Epidermal melanocyte (primary cell): ENCODE results near the gene AGBL1.

Experiments used
- DNase-seq: peaks from one replicate; pipeline ENCODE4 v3.0.0; 2011; ENCODE audit warnings: low spot score; ENCODE audit not compliant: insufficient read length

The AGBL1 gene

DNA sequence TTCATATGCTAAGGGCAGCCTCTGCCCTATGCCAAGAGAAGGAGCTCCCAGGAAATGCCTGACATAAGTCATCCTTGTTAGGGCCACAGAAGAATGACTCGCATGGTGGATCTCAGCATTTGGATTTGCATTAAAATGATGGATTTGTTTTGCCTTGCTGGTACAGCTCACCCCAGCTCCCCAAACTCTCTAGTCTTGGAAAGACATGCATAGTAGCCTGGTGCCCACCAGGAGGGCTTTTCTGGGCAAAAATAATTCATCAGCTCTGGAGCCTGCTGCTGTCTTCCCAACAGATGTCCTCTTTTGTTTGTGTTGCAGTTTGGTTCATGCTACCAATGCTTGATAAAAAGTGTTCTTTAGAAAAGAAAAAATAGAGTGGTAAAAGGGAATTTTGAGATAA is 833.0 kb downstream of the AGBL1 start:
- no peak for DNase-seq

DNA sequence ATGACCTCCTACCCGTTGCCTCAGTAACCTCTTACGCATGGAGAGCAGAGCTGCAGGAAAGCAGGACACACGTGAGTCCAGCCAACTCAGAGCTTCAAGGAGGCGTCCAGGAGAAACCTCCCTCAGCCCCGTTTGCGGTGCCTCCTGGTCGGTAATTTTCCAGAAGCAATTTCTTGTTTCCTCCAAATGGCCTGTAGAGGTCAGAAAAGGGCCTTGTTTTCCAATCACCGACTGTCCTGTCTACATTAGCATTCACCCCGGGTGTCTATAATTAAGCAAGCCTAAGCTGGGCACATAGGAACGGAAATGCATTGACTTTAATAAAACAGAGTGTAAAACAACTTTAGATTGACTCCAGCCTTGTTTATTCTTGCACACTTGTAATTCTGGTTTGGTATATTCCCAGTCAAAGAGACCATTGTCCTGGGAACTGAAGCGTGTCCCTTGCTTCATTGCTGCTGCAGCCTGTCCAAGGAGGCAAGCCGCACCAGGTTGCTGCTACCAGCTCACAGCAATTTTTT is 836.2 kb downstream of the AGBL1 start:
- DNase-seq, result peak; percentile 53

GRCh38 chr15:86916671-86917360 is 837.1 kb downstream of the AGBL1 start:
- DNase-seq, result peak; percentile 26

GRCh38 chr15:86917361-86917671 is 837.6 kb downstream of the AGBL1 start:
- no peak for DNase-seq

DNA sequence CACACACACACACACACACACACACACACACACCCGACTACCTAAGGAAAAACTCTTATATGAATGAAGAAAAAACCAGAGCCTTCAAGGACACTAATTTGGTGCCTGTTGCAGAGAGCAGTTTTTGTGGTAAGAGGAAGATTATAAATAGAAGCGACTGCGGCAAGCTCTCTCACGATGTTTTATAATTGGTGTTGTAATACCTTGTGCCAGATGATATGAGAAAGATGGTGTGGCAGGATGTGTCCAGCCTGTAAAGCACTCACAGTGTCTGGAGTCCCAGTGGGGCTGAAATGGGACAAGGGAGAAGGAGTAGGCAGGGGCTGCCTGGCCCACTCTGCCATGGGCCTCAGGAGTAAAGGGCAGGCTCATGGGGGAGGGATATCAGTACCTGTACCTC is 839.9 kb downstream of the AGBL1 start:
- no peak for DNase-seq

GRCh38 chr15:86929461-86929860 is 849.8 kb downstream of the AGBL1 start:
- no peak for DNase-seq

- DNase-seq, result no peak
Measured at GRCh38 chr15:86932456-86932855, 852.8 kb downstream of the AGBL1 start.

GRCh38 chr15:86935841-86936240 is 856.2 kb downstream of the AGBL1 start:
- no peak for DNase-seq

DNA sequence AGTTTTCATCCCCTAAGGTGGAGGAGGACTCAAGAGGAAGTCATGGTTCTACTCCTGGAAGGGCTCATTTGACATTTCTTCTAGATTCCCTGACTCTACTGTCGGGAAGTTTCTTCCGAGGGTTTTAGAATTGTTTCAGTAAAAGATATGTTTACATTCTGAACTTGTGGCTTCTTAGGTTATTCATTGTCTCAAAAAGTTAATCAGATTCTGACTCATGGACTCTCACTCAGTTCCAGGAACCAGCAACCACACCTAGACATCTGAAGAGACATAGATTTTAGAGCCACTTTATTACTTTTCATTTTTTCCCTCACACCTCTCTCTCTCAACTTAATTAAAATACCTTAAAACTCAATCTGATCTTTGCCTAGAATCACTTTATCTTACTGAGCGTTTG is 862.6 kb downstream of the AGBL1 start:
- no peak for DNase-seq

- no peak for DNase-seq
Measured at GRCh38 chr15:86948719-86949118, 869.0 kb downstream of the AGBL1 start.

DNA sequence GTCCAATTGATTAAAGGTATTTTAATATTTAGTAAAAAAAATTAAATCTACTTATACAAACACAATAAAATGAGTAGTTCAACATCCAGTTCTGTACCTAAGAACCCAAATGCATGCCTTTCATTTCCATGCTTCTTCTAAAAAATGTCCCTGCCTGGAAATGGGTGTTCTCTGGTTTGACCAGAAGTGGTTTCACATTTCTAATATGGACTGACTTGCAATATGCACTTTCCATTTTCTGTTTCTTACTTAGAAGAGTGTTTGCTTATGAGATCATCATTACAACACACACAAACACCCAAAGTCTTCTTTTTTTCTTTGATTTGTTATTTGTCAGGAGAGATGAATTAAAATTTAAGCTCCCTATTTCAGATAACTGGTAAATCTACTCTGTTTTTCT is 879.6 kb downstream of the AGBL1 start:
- DNase-seq, result no peak

GRCh38 chr15:86961669-86962068 is 882.0 kb downstream of the AGBL1 start:
- no peak for DNase-seq

GRCh38 chr15:86964271-86964670 is 884.6 kb downstream of the AGBL1 start:
- DNase-seq, result no peak

- DNase-seq, result no peak
Measured at GRCh38 chr15:86968244-86968643, 888.6 kb downstream of the AGBL1 start.

DNA sequence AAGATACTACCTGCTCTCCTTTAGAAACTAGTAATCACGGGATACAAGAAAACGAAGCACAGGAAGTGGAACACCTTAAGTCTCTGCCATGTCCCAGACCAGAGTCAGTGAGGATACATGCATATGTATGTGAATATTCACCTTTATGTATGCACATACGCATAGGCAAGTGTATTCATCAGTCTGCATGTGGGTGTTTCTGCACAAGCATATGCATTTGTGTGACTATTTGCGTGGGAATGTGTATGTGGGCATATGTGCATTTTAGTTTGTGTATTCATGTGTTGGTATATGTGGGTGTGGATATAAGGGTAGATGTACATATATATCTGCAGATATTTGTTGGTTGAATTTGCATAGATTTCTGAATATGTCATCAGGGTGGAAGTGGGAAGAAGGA is 889.7 kb downstream of the AGBL1 start:
- DNase-seq, result no peak

DNA sequence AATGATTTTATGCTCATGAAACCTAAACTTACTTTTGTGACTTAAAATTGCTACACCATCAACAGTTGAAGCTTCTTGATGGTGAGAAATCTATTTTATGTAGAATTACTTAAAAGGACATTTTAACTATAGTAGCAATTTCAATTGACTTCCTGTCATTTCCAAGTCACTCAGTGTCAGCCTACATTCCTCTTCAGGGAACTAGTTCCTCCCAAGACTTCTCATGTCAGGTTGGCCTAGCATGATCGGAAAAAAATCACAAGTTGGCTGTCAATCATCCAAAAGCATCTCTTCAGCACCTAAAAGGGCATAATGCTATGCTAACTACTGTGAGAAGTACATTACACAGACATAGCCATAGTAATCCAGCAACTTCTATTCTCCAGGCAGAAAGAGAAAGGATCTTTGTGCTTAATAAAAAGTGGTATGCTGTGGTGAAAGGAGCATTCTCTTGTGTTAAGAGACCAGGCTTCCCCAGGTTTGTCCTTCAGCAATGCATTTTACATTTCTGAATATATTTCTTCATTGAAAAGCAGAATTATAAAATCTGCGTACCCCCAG is 893.7 kb downstream of the AGBL1 start:
- DNase-seq, result no peak

DNA sequence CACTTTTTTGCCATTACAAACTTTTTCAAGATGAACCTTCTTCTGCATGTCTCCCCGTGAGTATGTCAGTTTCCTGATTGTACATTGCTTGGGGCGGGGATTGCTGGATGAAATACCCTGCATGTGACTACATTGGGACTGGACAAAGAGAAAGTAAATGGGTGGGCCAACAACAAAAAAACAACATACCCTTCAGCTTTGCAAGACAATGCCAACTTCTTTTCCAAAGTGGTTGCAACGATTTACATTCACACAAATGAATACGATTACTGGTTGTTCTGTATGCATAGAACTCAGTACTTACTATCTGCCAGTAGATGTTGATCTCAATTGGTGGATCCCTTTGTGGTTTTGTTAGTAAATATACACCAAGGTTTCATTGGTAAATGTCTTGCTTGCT is 908.4 kb downstream of the AGBL1 start:
- DNase-seq, result no peak

- DNase-seq, result no peak
Measured at GRCh38 chr15:87021751-87022150, 942.1 kb downstream of the AGBL1 start.

DNA sequence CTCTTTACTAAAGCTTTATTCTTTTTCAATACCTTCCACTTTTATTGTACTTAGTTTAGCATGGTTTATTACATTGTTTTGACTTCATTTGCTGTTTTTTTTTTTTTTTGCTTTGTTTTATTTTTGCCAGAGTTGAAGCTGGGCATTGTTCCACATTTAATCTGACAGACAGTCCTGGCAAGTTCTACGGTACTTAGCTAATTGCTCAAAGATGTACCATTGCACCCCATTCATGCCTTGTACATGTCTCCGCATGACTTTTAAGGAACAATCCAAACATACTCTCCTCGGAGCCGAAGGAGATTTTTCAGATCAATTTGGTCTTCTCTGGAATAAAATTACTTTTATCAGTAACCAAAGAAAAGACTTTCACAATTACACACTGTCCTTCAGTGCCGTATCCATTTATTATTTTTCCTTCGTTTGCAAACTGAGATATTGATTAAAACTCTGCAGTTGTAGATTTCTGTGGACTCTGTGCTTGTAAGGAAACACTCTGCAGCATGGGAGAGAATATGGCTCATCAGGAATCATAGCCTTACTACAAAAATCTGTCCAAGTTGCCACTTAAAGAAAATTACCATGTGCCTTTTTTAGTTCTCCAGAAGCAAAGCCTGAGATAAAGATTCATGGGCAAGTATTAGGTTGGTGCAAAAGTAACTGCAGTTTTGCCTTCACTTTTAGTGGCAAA is 952.0 kb downstream of the AGBL1 start:
- DNase-seq, result no peak

- no peak for DNase-seq
Measured at GRCh38 chr15:87032295-87032694, 952.6 kb downstream of the AGBL1 start.

DNA sequence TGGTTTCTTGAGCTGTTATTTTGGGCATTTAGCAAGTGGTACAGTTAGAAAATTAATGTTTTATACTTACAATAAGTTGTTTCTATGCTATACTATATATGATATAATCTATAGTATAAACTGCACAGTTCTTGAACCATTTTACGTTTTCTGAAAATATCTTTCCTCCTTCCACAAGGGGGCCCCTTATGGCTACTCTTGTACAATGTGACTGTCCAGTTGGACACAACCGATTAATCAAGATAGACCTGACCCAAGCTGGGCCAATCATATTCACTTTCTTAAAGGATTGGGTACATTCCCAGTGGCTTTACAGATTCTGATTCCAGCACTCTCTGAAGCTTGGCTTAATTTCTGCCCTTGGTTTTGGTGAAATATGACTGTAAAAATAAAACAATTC is 953.4 kb downstream of the AGBL1 start:
- no peak for DNase-seq

GRCh38 chr15:87034886-87035285 is 955.2 kb downstream of the AGBL1 start:
- no peak for DNase-seq

GRCh38 chr15:87038404-87038803 is 958.7 kb downstream of the AGBL1 start:
- no peak for DNase-seq
